T47D (cell line): ENCODE measurements around the gene ZKSCAN7.
"Not testable (repeated sequence)": the region's sequence is repeated elsewhere in the genome, so short reads cannot be mapped to it uniquely, and the experiment has no call there.

Source experiments
- DNase-seq, 2 experiments: peaks; one replicate each; pipeline versions ENCODE4 v3.0.0 to v3.0.0-alpha.2; 2011 to 2012; ENCODE audit warnings: low read depth in 1 of 2, low spot score in 1 of 2
- JUND ChIP-seq: IDR thresholded peaks from 2 replicates; pipeline ENCODE4 v1.6.1; 2012; ENCODE audit warnings: low read depth
- in situ Hi-C: cut with HindIII; loops from 2 replicates; pipeline ENCODE4 v1.10.0; 2016; ENCODE audit warnings: low sequenced_read_pairs, low pct_unique_long_range_greater_than_20kb

The ZKSCAN7 gene

GRCh38 chr3:44530911-44531310 is 24.1 kb upstream of the ZKSCAN7 start:
- no peak for DNase-seq
- TF ChIP-seq JUND, result no peak
- in situ Hi-C loops, result no loop called here

DNA sequence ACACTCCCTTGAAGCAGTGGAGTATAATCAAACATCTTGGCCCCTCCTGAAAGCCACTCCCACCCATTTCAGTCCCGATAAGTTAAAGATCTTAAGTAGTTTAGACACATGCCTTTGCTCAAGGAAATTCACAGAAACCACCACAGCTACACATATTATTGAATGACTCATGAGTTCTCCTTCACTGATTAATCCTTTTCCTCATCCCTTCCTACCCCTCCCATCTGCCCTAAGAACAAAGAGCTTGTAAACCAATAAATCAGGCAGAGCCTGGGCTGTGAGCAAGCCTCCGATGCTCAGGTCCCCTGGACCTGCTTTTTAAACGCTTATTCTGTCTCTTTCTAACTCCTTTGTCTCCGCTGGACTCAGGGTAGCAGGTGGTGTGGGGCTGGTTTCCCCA is 20.3 kb upstream of the ZKSCAN7 start:
- in situ Hi-C loops, DNase-seq: not testable (repeated sequence)

- no peak for TF ChIP-seq JUND
- in situ Hi-C loops, result no loop called here
- DNase-seq, result no peak
Observed at GRCh38 chr3:44535364-44535763, 19.6 kb upstream of the ZKSCAN7 start.

- DNase-seq, in situ Hi-C loops: not testable (repeated sequence)
Observed at GRCh38 chr3:44544811-44545210, 10.2 kb upstream of the ZKSCAN7 start.

DNA sequence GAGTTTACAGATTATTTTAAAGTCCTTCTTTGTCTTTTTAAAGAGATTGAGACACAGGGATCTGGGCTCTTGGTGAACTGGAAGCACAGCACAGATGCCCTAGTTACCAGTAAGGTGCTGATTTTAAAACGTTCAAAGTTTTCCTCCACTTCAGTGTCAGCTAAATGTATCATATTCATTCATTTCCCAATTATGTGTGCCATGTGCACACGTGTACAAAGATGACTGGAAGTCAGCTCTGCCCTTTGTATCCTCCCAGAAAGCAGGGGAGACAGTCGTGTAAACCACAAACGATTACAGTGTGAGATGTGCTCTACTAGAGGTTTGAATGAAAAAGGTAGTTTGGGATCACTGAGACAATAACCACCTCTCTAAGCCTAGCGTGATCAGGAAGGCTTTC is 730 bp downstream of the ZKSCAN7 start:
- DNase-seq, result no peak
- in situ Hi-C loops, result no loop called here
- no peak for TF ChIP-seq JUND

- no peak for TF ChIP-seq JUND
- in situ Hi-C loops, result no loop called here
- DNase-seq, result no peak
Observed at GRCh38 chr3:44557074-44557473, 2.1 kb downstream of the ZKSCAN7 start.

GRCh38 chr3:44561076-44561475 is 6.1 kb downstream of the ZKSCAN7 start:
- in situ Hi-C loops, result no loop called here
- TF ChIP-seq JUND, result no peak
- DNase-seq, result no peak

DNA sequence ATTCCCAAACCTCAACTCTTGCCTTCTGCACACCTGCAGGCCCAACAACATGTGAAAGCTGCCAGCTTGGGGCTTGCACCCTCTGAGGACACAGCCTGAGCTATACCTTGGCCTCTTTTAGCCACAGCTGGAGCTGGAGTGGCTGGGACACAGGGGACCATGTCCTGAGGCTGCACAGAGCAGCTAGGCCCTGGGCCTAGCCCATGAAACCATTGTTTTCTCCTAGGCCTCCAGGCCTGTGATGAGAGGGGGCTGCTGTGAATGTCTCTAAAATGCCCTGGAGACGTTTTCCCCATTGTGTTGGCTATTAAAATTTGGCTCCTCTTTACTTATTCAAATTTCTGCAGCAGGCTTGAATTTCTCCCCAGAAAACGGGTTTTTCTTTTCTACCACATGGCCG is 7.2 kb downstream of the ZKSCAN7 start:
- TF ChIP-seq JUND, result no peak
- DNase-seq, result no peak
- in situ Hi-C loops, result no loop called here

DNA sequence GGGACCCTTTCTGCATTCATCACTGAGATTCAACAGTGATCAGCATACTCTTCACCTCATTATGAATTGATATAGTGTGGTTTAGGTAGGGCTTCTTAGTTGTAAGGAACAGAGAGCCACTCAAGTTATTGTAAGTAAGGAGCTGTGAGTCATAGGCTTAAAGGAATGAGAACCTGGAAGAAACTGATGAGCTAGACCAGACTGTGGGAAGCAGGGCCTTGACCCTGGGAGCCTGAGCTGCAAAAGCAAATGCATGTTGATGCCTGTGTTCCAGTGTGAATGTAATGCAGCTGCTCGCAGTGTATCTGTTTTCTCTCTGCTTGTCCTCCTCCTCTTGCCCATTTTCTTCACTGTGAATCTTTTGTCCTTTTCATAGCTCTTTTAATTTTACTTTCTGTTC is 13.6 kb downstream of the ZKSCAN7 start:
- no peak for DNase-seq
- in situ Hi-C loops, result no loop called here
- no peak for TF ChIP-seq JUND

DNA sequence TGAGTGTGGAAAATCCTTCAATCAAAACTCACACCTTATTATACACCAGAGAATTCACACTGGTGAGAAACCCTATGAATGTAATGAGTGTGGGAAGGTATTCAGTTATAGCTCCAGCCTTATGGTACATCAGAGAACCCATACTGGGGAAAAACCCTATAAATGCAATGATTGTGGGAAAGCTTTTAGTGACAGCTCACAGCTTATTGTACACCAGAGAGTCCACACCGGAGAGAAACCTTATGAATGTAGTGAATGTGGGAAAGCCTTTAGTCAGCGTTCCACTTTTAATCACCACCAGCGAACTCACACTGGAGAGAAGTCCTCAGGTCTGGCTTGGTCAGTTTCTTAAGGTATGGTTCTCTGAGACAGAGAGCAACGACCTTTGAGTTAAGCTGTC is 16.0 kb downstream of the ZKSCAN7 start:
- no peak for TF ChIP-seq JUND
- in situ Hi-C loops, result no loop called here
- no peak for DNase-seq

DNA sequence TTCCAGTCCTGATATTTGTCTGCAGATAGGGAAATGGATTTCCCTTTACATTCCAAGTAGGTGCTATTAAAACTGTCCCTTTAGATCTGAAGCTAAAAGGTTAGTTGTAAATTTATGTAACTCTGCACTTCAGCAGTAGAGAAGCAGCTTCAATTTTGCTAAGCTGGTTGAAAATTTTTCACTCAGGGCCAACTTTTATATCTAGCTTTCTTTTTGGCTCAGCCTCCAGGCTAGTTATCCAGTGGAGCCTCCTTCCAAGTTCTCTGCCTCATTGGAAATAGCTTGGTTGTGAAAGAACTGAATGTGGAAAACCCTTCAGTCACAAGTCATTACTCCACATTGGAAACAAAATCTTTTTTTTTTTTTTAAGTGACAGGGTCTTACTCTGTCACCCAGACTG is 21.6 kb downstream of the ZKSCAN7 start:
- in situ Hi-C loops, result no loop called here
- no peak for TF ChIP-seq JUND
- DNase-seq, result no peak

GRCh38 chr3:44577354-44577952 is 22.5 kb downstream of the ZKSCAN7 start:
- in situ Hi-C loops, DNase-seq: not testable (repeated sequence)

GRCh38 chr3:44578316-44578715 is 23.3 kb downstream of the ZKSCAN7 start:
- in situ Hi-C loops, DNase-seq: not testable (repeated sequence)

DNA sequence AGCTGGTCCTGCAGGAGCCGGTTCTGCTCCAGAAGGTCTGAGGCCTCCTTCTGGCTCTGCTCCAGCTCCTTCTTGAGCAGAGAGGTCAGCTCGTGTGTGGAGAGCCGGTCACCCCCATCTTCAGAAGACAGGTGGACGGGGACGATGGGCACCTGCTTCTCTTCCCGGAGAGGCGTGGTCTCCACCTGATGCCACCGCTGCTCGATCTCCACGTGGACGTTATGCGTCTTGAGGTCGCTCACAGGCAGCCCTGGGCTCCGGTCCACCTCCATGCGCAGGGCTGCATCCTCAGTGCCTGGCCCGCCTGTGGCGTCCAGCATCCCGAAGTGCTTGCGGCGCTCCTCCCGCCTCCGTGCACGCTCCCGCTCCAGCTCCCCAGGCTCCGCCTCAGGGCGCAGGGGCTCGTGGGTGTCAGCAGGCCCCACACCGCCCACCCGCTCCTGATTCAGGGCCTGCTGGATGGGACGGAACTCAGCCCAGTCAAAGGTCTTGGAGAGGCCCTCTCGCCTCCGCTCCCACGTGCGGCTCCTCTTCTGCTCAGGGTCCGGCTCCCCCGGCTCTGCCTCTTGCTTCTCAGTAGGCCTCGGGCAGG is 24.0 kb downstream of the ZKSCAN7 start:
- in situ Hi-C loops, DNase-seq: not testable (repeated sequence)

GRCh38 chr3:44579749-44580148 is 24.8 kb downstream of the ZKSCAN7 start:
- DNase-seq, in situ Hi-C loops: not testable (repeated sequence)

- in situ Hi-C loops, DNase-seq: not testable (repeated sequence)
Observed at GRCh38 chr3:44580971-44581370, 26.0 kb downstream of the ZKSCAN7 start.
